Spleen (tissue), 7 donors: ENCODE data around the gene SH3BP5L.

Source experiments
- CTCF ChIP-seq, 11 experiments: fragments of 200-600 bp in 7 of 11; fragments of 450-650 bp in 4 of 11; sonication (generic) in 4 of 11; IDR thresholded peaks in 8 of 11; conservative IDR thresholded peaks in 3 of 11; 1 replicate in 7 of 11; 2 replicates in 4 of 11; pipeline versions ENCODE4 v1.4.0 to v1.8.0; 2016 to 2021; ENCODE audit warnings: antibody characterized with exemption in 11 of 11, inconsistent platforms in 4 of 11, mild to moderate bottlenecking in 1 of 11
- POLR2A ChIP-seq, 3 donors: fragments of 450-650 bp; IDR thresholded peaks; one replicate each; pipeline ENCODE4 v1.5.1; 2017; ENCODE audit warnings: antibody characterized with exemption in 3 of 3, mild to moderate bottlenecking in 1 of 3
- donor health status: DM: no; HTN: no; CAD: no; lungs with moderate emphysema.
- donor health status: DM: no; HTN: no; CAD: no.
- donor health status: DM: no; HTN: no; CAD: no.

- no peak for TF ChIP-seq CTCF (IDR thresholded peaks at IDR 0.05 in 8 of 11, conservative IDR thresholded peaks at IDR 0.05 in 3 of 11)
- TF ChIP-seq POLR2A (IDR thresholded peaks at IDR 0.05): no peak
Measured at GRCh38 chr1:248862695-248862997, 36.9 kb upstream of the SH3BP5L start.
